Astrocyte of the hippocampus (primary cell): Measurements from ENCODE around the gene TNFRSF6B.
A peak's percentile ranks its signal among the peaks of the same experiment; 100 is the strongest.

Experiments used
- DNase-seq: peaks from one replicate; pipeline ENCODE4 v3.0.0; 2011; ENCODE audit warnings: low read depth, low spot score

The TNFRSF6B gene

DNA sequence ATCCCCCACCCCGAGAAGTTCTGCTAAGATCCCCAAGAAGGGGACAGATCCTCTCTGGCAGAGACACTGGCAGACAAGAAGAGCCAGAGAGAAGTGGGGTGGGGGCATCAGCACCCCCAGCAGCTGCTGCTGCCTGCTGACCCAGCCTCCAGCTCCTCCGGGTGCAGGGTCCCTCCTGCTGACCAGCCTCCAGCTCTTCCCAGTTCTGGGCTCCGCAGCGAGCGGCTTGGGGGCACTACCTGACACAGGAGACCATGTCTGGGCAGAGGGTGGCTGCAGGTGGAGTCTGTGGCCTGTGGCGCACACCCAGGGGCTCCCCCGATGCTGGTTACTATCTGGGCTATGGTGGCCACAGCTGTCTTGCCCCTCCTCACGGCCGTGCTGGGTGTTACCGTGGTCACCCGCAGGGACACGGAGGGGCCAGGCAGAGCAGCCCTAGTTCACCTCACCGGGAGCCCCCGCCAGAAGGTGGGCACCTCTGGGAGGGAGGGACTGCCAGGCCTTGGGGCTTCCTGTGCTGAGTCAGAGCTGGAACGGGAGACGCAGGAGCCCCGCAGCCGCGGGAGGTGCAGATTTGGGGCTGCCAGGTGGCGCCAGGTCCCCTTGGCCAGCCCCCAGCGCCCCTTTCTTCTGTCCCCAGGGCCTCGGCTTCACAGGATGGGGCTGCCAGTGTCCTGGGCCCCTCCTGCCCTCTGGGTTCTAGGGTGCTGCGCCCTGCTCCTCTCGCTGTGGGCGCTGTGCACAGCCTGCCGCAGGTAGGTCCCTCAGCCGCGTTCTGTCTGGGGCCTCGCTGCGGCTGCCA lies 40.6 kb downstream of the TNFRSF6B start:
- DNase-seq = peak; percentile 25

DNA sequence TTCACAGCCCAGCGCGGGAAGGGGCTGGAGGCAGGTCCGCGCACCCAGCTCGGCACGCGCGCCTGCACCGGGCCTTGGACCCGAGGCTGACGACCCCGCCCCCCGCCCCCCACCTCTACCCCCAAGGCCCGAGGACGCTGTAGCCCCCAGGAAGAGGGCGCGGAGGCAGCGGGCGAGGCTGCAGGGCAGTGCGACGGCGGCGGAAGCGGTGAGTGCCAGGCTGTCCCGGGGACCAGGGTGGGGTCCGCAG lies 41.2 kb downstream of the TNFRSF6B start:
- no peak for DNase-seq

DNA sequence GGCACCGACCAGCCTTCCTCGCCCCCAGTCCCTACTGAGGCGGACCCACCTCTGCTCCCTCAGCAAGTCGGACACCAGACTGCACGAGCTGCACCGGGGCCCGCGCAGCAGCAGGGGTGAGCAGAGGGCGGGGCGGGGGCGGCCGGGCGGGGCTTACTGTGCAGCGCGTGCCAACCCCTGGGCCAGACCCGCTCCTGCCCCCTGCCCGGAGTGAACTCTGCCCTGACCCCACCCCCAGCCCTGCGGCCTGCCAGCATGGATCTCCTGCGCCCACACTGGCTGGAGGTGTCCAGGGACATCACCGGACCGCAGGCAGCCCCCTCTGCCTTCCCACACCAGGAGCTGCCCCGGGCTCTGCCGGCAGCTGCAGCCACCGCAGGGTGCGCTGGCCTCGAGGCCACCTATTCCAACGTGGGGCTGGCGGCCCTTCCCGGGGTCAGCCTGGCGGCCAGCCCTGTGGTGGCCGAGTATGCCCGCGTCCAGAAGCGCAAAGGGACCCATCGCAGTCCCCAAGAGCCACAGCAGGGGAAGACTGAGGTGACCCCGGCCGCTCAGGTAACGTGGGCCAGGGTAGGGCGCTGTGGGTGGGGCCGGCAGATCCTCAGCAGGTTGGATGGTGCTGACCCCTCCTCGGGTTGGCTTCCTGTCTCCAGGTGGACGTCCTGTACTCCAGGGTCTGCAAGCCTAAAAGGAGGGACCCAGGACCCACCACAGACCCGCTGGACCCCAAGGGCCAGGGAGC lies 41.7 kb downstream of the TNFRSF6B start:
- peak; percentile 23 for DNase-seq

DNA sequence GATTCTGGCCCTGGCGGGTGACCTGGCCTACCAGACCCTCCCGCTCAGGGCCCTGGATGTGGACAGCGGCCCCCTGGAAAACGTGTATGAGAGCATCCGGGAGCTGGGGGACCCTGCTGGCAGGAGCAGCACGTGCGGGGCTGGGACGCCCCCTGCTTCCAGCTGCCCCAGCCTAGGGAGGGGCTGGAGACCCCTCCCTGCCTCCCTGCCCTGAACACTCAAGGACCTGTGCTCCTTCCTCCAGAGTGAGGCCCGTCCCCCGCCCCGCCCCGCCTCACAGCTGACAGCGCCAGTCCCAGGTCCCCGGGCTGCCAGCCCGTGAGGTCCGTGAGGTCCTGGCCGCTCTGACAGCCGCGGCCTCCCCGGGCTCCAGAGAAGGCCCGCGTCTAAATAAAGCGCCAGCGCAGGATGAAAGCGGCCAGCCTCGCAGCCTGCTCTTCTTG lies 42.3 kb downstream of the TNFRSF6B start:
- peak; percentile 70 for DNase-seq

DNA sequence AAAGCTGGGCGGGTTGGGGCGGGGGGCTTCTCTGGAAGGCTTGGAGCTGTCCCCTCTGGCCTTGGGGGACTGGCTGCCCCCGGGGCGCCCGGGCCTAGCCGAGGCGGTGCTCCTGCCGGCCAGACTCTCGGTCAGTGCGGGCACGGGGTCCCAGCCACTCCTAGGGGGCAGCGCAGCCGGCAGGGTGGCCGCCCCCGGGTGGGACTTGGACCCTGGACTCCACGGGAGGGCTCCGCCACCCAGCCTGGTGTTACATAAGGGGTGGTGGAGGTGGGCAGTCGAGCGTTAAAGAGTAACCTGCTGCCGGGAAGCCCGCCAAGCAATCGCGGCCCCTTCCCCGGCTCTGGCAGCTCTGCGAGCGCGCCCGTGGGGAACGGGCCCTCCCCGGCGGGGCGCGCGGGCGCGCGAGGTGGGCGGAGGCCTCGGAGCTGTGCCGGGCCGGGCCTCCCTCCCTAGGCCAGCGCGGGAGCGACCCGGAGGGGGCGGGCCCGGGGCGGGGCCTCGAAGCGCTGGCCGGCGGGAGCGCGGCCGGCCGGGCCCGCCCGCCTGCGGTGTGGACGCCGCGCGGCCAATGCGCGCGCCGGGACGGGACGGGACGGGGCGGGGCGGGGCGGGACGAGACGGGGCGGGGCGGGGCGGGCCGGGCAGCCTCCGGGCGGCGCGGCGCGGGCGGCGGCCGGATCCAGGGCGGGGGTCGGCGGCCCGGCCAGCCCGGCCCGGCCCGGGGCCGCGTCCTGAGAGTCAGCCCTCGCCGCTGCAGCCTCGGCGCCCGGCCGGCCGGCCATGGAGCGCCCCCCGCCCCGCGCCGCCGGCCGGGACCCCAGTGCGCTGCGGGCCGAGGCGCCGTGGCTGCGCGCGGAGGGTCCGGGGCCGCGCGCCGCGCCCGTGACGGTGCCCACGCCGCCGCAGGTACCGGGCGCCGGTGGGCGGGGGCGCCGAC lies 42.9 kb downstream of the TNFRSF6B start, which contains the start of gene SLC2A4RG:
Gene SLC2A4RG, plus strand, starts transcription at position 647 of the 940 bp plus-strand sequence. Its CDS starts 137 bp downstream, at position 784.
- DNase-seq = peak; percentile 94

DNA sequence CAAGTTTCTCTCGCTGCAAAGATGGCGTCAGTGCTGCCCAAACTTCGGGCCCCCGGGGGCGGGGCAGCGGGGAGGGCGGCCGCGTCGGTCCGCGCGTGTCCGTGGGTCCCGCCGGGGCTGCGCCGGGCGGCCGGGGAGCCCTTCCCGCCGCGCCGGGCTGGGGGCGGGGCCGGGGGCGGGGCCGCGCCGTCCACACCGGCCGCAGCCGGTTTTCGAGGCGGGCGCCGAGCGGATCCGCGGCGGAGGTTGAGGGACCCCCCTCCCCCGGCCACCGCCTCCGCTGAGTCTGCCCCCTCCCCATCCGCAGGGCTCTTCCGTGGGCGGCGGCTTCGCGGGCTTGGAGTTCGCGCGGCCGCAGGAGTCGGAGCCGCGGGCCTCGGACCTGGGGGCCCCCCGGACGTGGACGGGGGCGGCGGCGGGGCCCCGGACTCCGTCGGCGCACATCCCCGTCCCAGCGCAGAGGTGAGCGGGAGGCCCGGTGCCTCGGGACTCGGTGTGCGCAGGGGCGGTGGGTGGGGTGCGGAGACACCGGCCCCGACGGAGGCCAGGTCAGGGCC lies 43.7 kb downstream of the TNFRSF6B start:
- DNase-seq = peak; percentile 63

DNA sequence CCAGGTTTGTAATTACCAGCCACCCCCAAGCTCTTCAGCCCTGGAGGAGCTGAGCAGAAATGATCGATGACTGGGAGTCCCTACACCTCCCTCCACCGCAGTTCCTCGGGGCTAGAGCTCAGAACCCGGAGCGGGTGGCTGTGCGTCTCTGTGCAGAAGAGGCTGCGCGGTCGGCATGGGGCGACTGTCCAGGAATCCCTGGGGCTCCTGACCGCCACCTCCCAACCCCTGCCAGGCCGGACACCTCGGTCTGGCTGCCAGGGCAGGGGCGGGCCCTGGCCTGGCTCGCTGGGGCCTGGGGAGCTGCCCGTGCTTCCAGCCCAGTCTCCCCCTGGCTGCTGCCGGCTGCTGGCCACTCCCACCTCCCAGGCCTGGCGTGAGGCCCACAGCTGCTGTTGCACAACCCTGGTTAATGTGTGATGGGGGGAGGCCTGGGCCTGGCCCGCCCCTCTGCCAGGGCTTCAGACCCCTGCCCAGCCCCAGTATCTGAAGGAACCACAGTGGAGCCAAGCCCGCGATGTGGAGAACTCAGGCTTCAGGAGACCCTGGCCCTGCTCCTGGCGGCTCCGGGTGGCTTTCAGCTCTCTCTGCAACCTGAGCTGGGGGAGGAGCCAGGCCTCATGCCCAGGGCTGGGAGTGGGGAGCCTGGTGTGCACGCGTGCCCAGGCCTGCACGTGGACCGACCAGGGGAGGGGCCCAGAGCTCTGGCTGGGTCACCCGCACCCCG lies 44.3 kb downstream of the TNFRSF6B start:
- DNase-seq = peak; percentile 95

DNA sequence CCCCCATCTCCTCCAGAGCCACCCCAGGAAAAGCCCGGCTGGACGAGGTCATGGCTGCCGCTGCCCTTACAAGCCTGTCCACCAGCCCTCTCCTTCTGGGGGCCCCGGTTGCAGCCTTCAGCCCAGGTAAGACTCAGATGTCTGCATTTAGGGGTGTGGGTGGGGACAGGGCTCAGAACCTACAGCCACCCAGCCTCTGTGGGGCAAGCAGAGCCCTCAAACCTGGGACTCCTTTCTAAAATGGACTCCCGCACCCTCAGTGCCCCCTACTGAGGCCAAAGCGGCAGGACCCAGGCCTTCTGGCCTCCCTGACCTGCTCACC lies 44.9 kb downstream of the TNFRSF6B start:
- no peak for DNase-seq

DNA sequence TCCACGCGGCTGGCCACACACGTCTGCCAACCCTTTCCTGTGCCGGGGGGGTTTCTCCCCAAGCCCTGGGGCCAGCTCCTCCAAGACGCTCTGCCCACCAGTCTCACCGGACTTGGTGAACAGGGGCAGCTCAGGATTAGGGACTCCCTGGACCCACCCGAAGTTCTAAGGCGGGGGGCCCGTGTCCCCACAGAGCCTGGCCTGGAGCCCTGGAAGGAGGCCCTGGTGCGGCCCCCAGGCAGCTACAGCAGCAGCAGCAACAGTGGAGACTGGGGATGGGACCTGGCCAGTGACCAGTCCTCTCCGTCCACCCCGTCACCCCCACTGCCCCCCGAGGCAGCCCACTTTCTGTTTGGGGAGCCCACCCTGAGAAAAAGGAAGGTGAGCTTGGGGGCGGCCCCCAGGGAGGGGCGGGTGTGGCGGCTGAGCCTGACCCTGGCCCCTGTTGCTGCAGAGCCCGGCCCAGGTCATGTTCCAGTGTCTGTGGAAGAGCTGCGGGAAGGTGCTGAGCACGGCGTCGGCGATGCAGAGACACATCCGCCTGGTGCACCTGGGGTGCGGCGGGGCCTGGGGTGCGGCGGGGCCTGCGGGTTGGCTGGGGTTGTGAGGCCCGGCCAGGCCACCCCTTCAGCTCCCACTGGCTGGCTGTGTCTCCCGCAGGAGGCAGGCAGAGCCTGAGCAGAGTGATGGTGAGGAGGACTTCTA lies 45.4 kb downstream of the TNFRSF6B start:
- DNase-seq = no peak

DNA sequence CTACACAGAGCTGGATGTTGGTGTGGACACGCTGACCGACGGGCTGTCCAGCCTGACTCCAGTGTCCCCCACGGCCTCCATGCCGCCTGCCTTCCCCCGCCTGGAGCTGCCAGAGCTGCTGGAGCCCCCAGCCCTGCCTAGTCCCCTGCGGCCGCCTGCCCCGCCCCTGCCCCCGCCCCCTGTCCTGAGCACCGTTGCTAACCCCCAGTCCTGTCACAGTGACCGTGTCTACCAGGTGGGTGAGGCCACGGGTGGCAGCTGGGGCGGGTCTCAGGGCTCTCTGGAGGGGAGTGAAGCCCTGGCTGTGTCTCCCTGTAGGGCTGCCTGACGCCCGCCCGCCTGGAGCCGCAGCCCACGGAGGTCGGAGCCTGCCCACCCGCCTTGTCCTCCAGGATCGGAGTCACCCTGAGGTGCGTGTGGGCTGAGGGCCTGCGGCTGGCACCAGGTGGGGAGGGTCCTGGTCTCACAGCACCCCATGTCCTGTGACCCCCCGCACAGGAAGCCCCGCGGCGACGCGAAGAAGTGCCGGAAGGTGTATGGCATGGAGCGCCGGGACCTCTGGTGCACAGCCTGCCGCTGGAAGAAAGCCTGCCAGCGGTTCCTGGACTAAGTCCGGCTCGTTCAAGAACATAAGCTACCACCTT lies 46.1 kb downstream of the TNFRSF6B start:
- DNase-seq = no peak

DNA sequence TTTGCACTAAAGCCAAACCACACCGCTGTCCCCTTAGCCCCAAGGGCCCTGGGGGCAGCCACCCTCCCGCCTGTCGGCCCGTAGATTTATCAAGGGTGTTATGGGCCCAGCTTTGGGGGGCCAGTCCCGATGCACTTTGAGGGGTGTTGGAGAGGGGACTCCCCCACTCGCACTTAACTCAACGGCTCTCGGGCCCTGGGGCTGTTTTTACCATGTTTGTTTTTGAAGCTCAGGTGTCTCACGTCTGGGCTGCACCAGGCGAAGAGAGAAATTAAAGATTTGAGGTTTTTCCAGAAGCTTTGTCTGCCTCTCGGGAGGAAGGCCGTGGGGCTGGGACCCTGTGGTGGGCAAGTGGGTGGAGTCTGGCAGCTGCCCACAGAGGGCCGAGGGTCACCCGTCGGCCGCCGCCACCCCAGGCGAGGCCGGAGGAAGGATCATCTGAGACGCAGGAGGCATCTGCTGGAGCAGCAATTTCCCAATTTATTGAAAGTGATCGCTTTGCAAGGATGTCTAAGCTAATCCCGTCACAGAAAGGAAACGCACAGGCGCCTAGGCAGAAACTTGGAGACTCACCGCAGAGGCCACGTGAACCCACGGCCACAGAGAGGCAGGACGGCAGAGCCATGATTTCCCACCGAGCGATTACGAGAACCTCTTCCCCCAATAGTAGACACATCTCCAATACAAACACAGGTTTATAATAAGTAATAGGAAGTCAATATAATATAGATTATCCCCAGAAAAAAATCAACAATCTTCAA lies 46.9 kb downstream of the TNFRSF6B start:
- no peak for DNase-seq

DNA sequence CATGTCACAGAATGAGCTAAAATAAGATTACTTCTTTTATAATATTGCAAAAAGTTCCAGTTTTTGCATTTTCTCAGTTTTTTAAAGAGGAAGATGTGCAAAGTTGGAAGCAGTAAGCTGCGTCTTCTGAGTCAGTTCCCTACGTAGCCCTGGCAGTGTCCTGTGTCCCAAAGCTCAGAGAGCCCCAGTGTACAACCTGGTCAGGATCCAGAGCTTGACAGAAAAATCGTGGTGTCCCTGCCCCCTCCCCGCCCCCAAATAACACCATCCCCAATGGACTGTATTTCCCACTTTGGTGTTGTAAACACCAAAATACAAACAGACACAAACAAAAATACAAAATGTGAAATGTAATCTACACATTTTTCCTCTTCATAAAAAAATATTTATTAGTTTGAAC lies 47.7 kb downstream of the TNFRSF6B start:
- no peak for DNase-seq

DNA sequence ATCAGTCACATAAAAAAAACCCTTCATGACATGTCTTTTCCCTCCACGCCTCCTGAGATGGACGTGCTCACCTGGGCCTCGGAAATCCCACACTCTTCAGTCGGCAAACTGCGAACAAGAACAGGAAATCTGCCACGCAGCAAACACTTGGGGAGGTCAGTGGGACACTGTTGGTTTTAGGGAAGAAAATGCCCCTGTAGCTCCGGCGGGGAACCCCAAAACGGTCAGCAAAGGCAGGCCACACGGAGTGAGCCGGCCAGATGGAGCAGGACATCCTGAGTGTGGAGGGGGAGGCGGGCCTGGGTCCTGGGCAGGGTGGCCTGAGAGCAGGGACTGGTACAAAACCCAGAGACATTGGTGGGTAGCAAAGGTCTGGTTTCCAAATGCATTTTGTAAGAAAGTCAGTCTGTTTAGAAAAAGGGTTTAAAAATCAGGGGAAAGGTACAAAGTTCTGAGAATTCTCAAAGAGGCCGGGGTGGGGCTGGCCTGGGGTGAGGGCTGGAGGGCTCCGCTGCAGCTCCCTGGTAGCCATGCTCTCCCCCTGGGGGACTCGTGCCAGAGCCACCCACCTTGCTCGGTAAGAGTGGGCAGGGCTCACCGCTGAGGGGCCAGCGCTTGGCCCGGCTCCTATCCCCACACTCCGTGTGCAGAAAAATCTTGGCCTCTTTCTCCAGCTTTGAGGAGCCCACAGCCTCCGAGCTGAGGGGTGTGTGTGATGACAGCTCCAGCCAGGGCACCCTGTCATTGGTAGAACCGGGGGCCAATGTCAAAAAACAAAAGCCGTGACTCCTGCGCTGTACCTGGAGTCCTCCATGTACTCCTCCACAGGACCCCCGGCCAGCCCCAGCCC lies 48.3 kb downstream of the TNFRSF6B start:
- DNase-seq = no peak

DNA sequence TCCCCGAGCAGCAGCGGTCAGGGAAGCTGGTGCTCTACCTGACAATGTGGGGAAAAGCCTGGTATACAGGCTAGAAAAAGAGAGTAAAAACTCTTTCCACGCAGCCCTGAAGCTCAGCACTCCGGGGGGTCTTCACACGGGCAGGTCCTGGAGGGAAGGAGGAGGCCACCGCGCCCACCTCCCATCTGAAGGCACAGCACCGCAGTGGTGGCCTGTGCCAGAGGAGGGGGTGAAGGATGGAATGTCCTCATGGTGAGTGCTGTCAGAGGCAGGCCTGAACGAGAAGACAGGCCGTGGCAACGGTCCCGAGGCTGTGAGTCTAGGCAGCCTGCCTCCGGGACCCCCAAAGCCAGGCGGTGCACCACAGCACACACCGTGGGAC lies 49.0 kb downstream of the TNFRSF6B start:
- DNase-seq = no peak

DNA sequence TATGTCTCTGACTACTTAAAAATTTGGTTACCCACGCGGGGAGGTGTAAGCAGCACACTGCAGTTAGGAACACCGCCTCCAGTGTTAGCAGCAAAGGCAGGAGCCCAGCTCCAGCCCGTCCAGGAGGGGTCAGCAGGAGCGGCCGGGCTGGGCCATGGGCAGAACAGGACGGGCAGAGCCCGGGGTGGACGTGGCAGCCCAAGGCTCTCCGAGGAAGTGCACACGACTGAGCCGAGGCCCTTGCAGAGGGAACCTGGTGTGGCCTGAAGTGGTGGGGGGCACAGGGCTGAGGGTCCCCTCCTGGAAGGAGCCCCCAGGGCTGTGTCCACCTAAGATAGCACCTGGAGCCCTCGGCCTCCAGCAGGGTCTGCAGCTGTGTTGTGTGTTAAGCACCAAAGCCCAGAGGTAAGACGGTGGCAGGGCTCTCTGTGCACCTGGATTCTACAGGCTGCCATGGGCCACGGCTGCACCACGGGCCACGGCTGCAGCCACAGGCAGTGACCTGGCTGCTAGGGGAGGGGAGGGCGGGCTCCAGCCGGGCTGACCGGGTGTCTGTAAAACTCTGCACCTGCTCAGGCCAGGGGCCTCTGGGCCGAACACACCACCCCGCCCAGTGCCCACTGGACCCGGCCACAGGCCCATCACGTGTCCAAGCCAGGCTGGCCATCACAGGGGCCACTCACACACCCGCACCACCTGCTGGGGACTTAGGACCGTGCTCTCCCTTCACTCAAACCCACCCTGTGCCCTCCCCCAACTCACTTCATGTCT lies 49.7 kb downstream of the TNFRSF6B start:
- no peak for DNase-seq

DNA sequence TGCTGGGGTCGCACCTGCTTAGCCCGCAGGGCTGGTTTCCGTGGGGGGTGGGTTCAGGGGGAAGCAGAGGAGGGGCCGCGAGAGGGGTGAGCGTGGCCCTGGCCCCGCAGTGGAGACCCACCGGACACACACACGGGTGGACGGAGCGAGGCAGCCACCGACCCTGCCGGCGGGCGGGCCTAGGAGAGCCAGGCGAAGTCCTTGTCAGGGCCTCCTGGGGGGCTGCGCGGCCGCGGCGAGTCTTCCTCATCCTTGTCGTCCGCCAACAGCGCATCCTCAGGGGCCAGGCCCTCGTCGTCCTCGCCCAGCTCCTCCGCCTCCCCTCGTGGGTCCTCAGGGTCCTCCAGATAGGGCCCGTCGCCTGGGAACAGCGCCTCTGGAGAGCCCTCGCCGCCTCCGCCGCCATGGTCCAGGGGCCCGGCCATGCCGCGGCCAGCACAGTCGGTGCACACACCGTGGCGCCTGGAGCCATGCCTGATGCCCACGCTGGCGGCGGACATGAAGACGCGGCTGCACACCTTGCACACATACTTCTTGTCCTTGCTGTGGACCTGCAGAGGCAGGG lies 50.4 kb downstream of the TNFRSF6B start:
- no peak for DNase-seq

DNA sequence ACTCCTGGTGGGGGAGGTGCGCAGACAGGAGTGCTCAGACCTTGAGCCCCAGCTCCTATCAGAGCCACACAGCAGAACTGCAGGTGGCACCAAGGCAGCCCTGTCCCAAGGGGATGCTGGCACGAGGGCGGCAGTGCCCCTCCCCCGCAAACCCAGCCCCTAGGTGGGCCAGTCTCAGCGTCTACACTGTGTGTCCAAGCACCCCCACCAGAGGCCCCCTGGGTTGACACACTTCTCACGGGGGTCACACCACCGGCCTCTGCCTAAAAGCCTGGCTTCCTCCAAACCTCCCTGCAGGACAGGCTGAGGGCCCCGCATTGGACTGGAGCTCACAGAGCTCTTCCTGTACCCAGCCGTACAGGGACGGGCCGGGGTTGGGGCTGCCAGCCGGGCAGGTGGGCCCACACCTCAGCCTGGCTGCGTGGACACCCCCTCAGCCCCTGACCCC lies 51.2 kb downstream of the TNFRSF6B start:
- DNase-seq = no peak
